Panc1 (cell line): ENCODE measurements around the gene KRT13.

Experiments
- POLR2AphosphoS5 ChIP-seq: IDR thresholded peaks from 2 replicates; pipeline ENCODE4 v1.6.1; 2012; ENCODE audit warnings: mild to moderate bottlenecking, low read depth, low read length, moderate library complexity
- TCF7L2 ChIP-seq: IDR thresholded peaks from 2 replicates; pipeline ENCODE4 v1.6.1; 2011; ENCODE audit warnings: mild to moderate bottlenecking, low read depth, low read length, inconsistent platforms
- TF ChIP-seq, protein P1 (sequence below): fragments of 450-650 bp; IDR thresholded peaks from 2 replicates; pipeline ENCODE4 v1.5.1; 2017; ENCODE audit warnings: mild to moderate bottlenecking

DNA sequence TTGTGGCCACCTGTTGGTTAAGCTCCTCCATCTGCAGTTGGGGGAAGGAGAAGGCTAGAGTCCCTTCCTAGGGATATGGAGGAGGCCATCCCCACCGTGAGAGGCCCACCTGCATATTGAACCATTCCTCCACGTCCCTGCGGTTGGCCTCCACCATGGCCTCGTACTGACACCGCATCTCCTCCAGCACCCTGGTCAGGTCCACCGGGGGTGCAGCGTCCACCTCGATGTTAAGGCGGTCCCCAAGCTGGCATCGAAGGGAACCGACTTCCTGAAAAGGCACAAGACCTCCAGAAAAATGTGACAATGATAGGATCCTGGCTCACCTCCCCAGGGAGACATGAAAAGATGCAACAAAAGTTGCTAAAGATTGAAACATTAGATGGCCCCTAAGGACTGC is 41.2 kb downstream of the KRT13 start:
- TF ChIP-seq, protein P1, sequence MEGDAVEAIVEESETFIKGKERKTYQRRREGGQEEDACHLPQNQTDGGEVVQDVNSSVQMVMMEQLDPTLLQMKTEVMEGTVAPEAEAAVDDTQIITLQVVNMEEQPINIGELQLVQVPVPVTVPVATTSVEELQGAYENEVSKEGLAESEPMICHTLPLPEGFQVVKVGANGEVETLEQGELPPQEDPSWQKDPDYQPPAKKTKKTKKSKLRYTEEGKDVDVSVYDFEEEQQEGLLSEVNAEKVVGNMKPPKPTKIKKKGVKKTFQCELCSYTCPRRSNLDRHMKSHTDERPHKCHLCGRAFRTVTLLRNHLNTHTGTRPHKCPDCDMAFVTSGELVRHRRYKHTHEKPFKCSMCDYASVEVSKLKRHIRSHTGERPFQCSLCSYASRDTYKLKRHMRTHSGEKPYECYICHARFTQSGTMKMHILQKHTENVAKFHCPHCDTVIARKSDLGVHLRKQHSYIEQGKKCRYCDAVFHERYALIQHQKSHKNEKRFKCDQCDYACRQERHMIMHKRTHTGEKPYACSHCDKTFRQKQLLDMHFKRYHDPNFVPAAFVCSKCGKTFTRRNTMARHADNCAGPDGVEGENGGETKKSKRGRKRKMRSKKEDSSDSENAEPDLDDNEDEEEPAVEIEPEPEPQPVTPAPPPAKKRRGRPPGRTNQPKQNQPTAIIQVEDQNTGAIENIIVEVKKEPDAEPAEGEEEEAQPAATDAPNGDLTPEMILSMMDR: no peak
- TF ChIP-seq TCF7L2 (no peak), POLR2AphosphoS5 (no peak)
